ENCODE data around the gene FAU.
A peak's percentile ranks its signal among the peaks of the same experiment; 100 is the strongest.
"Not testable (repeated sequence)": the region's sequence is repeated elsewhere in the genome, so short reads cannot be mapped to it uniquely, and the experiment has no call there.

FAU gene

GRCh38 chr11:65119670-65119995 lies 2.3 kb downstream of the FAU start:
- no peak for DNase-seq

GRCh38 chr11:65118891-65119669 lies 2.9 kb downstream of the FAU start:
- DNase-seq, result not testable (repeated sequence)

- no peak for DNase-seq
Measured at GRCh38 chr11:65118097-65118837, 3.7 kb downstream of the FAU start.

- peak; percentile 98 for DNase-seq
Measured at GRCh38 chr11:65117206-65118096, 4.5 kb downstream of the FAU start, which contains the start of gene ZNHIT2. Gene ZNHIT2 (minus strand): TSS chr11:65117701. CDS start chr11:65117653, 48 bp downstream.

- DNase-seq, result peak; percentile 33
Measured at GRCh38 chr11:65116370-65117205, 5.3 kb downstream of the FAU start.

- DNase-seq, result no peak
Measured at GRCh38 chr11:65115361-65116082, 6.4 kb downstream of the FAU start.

- no peak for DNase-seq
Measured at GRCh38 chr11:65114538-65115171, 7.3 kb downstream of the FAU start.

- DNase-seq, result no peak
Measured at GRCh38 chr11:65113839-65114238, 8.1 kb downstream of the FAU start.

- DNase-seq, result peak; percentile 26
Measured at GRCh38 chr11:65113361-65113756, 8.6 kb downstream of the FAU start.

- peak; percentile 27 for DNase-seq
Measured at GRCh38 chr11:65112546-65113360, 9.2 kb downstream of the FAU start.

GRCh38 chr11:65111744-65112545 lies 10.0 kb downstream of the FAU start, which contains the start of gene TM7SF2:
Gene TM7SF2 (plus strand): TSS chr11:65111872. CDS start chr11:65112016, 144 bp downstream.
- peak; percentile 85 for DNase-seq

- no peak for DNase-seq
Measured at GRCh38 chr11:65111159-65111743, 10.7 kb downstream of the FAU start.

GRCh38 chr11:65110354-65110861 lies 11.5 kb downstream of the FAU start:
- peak; percentile 68 for DNase-seq

- no peak for DNase-seq
Measured at GRCh38 chr11:65109231-65110198, 12.4 kb downstream of the FAU start.

GRCh38 chr11:65108469-65109123 lies 13.3 kb downstream of the FAU start:
- no peak for DNase-seq

- DNase-seq, result no peak
Measured at GRCh38 chr11:65107751-65108468, 14.0 kb downstream of the FAU start.
